ENCODE measurements around the gene SLBP.

SLBP gene

GRCh38 chr4:1754336-1754735 is 42.2 kb upstream of the SLBP start:
- no peaks in the 10 kb centered on the region for H3K4me1 ChIP-seq (ENCODE audit: control insufficient read depth, insufficient read depth, low read length)
- H3K9ac ChIP-seq (ENCODE audit: low read length) = no peak overlapping the region
- H3K36me3 ChIP-seq (ENCODE audit: control insufficient read depth, insufficient read depth, low read length, severe bottlenecking) = no peaks in the 10 kb centered on the region
- no peak overlapping the region for H3K4me3 ChIP-seq (ENCODE audit: low read length)
- peaks cover 3% of the 10 kb centered on the region for H3K27me3 ChIP-seq (replicated peaks; ENCODE audit: control insufficient read depth, insufficient read depth, low read length)
- H3K9me3 ChIP-seq (ENCODE audit: control insufficient read depth, low read length) = no peaks in the 10 kb centered on the region
- DNase-seq (ENCODE audit: low read depth) = no peak

- H3K9me3 ChIP-seq (ENCODE audit: control insufficient read depth, low read length) = no peaks in the 10 kb centered on the region
- peaks cover 3% of the 10 kb centered on the region for H3K27me3 ChIP-seq (replicated peaks; ENCODE audit: control insufficient read depth, insufficient read depth, low read length)
- no peak for DNase-seq (ENCODE audit: low read depth)
- no peak overlapping the region for H3K9ac ChIP-seq (ENCODE audit: low read length)
- H3K4me3 ChIP-seq (ENCODE audit: low read length) = no peak overlapping the region
- no peaks in the 10 kb centered on the region for H3K4me1 ChIP-seq (ENCODE audit: control insufficient read depth, insufficient read depth, low read length)
- H3K36me3 ChIP-seq (ENCODE audit: control insufficient read depth, insufficient read depth, low read length, severe bottlenecking) = no peaks in the 10 kb centered on the region
Measured at GRCh38 chr4:1753697-1754311, 41.7 kb upstream of the SLBP start.

GRCh38 chr4:1753294-1753696 is 41.2 kb upstream of the SLBP start:
- no peaks in the 10 kb centered on the region for H3K9me3 ChIP-seq (ENCODE audit: control insufficient read depth, low read length)
- no peak overlapping the region for H3K4me3 ChIP-seq (ENCODE audit: low read length)
- H3K36me3 ChIP-seq (ENCODE audit: control insufficient read depth, insufficient read depth, low read length, severe bottlenecking) = no peaks in the 10 kb centered on the region
- no peak overlapping the region for H3K9ac ChIP-seq (ENCODE audit: low read length)
- no peak for DNase-seq (ENCODE audit: low read depth)
- no peaks in the 10 kb centered on the region for H3K4me1 ChIP-seq (ENCODE audit: control insufficient read depth, insufficient read depth, low read length)
- peaks cover 4% of the 10 kb centered on the region for H3K27me3 ChIP-seq (replicated peaks; ENCODE audit: control insufficient read depth, insufficient read depth, low read length)

GRCh38 chr4:1752284-1753041 is 40.3 kb upstream of the SLBP start:
- H3K4me1 ChIP-seq (ENCODE audit: control insufficient read depth, insufficient read depth, low read length) = no peaks in the 10 kb centered on the region
- no peak for DNase-seq (ENCODE audit: low read depth)
- no peak overlapping the region for H3K9ac ChIP-seq (ENCODE audit: low read length)
- peaks cover 7% of the 10 kb centered on the region for H3K27me3 ChIP-seq (replicated peaks; ENCODE audit: control insufficient read depth, insufficient read depth, low read length)
- H3K9me3 ChIP-seq (ENCODE audit: control insufficient read depth, low read length) = no peaks in the 10 kb centered on the region
- H3K36me3 ChIP-seq (ENCODE audit: control insufficient read depth, insufficient read depth, low read length, severe bottlenecking) = no peaks in the 10 kb centered on the region
- no peak overlapping the region for H3K4me3 ChIP-seq (ENCODE audit: low read length)

GRCh38 chr4:1751919-1752283 is 39.8 kb upstream of the SLBP start:
- H3K36me3 ChIP-seq (ENCODE audit: control insufficient read depth, insufficient read depth, low read length, severe bottlenecking) = no peaks in the 10 kb centered on the region
- H3K27me3 ChIP-seq (replicated peaks; ENCODE audit: control insufficient read depth, insufficient read depth, low read length) = peaks cover 7% of the 10 kb centered on the region
- no peaks in the 10 kb centered on the region for H3K9me3 ChIP-seq (ENCODE audit: control insufficient read depth, low read length)
- DNase-seq (ENCODE audit: low read depth) = no peak
- H3K4me3 ChIP-seq (ENCODE audit: low read length) = no peak overlapping the region
- no peak overlapping the region for H3K9ac ChIP-seq (ENCODE audit: low read length)
- no peaks in the 10 kb centered on the region for H3K4me1 ChIP-seq (ENCODE audit: control insufficient read depth, insufficient read depth, low read length)

GRCh38 chr4:1751155-1751918 is 39.2 kb upstream of the SLBP start:
- H3K4me3 ChIP-seq (ENCODE audit: low read length) = no peak overlapping the region
- H3K9me3 ChIP-seq (ENCODE audit: control insufficient read depth, low read length) = no peaks in the 10 kb centered on the region
- H3K27me3 ChIP-seq (replicated peaks; ENCODE audit: control insufficient read depth, insufficient read depth, low read length) = peaks cover 7% of the 10 kb centered on the region
- no peaks in the 10 kb centered on the region for H3K36me3 ChIP-seq (ENCODE audit: control insufficient read depth, insufficient read depth, low read length, severe bottlenecking)
- DNase-seq (ENCODE audit: low read depth) = no peak
- H3K9ac ChIP-seq (ENCODE audit: low read length) = no peak overlapping the region
- no peaks in the 10 kb centered on the region for H3K4me1 ChIP-seq (ENCODE audit: control insufficient read depth, insufficient read depth, low read length)

GRCh38 chr4:1750381-1751154 is 38.4 kb upstream of the SLBP start:
- H3K9ac ChIP-seq (ENCODE audit: low read length) = no peak overlapping the region
- no peaks in the 10 kb centered on the region for H3K9me3 ChIP-seq (ENCODE audit: control insufficient read depth, low read length)
- DNase-seq (ENCODE audit: low read depth) = no peak
- H3K4me1 ChIP-seq (ENCODE audit: control insufficient read depth, insufficient read depth, low read length) = no peaks in the 10 kb centered on the region
- peaks cover 7% of the 10 kb centered on the region for H3K27me3 ChIP-seq (replicated peaks; ENCODE audit: control insufficient read depth, insufficient read depth, low read length)
- no peak overlapping the region for H3K4me3 ChIP-seq (ENCODE audit: low read length)
- no peaks in the 10 kb centered on the region for H3K36me3 ChIP-seq (ENCODE audit: control insufficient read depth, insufficient read depth, low read length, severe bottlenecking)

GRCh38 chr4:1749826-1750225 is 37.7 kb upstream of the SLBP start:
- Histone ChIP-seq H3K9ac (ENCODE audit: low read length) (no peak overlapping the region), H3K36me3 (ENCODE audit: control insufficient read depth, insufficient read depth, low read length, severe bottlenecking) (no peaks in the 10 kb centered on the region)

GRCh38 chr4:1749370-1749769 is 37.3 kb upstream of the SLBP start:
- no peak overlapping the region for H3K9ac ChIP-seq (ENCODE audit: low read length)
- H3K4me1 ChIP-seq (ENCODE audit: control insufficient read depth, insufficient read depth, low read length) = no peaks in the 10 kb centered on the region
- no peak for DNase-seq (ENCODE audit: low read depth)
- H3K36me3 ChIP-seq (ENCODE audit: control insufficient read depth, insufficient read depth, low read length, severe bottlenecking) = no peaks in the 10 kb centered on the region
- H3K9me3 ChIP-seq (ENCODE audit: control insufficient read depth, low read length) = no peaks in the 10 kb centered on the region
- no peak overlapping the region for H3K4me3 ChIP-seq (ENCODE audit: low read length)
- H3K27me3 ChIP-seq (replicated peaks; ENCODE audit: control insufficient read depth, insufficient read depth, low read length) = peaks cover 7% of the 10 kb centered on the region

More at GRCh38 chr4:1749826-1750225, 37.7 kb upstream of the SLBP start:
- DNase-seq (ENCODE audit: low read depth) = no peak
- Histone ChIP-seq H3K9me3 (ENCODE audit: control insufficient read depth, low read length) (no peaks in the 10 kb centered on the region), H3K27me3 (replicated peaks; ENCODE audit: control insufficient read depth, insufficient read depth, low read length) (peaks cover 7% of the 10 kb centered on the region), H3K4me1 (ENCODE audit: control insufficient read depth, insufficient read depth, low read length) (no peaks in the 10 kb centered on the region), H3K4me3 (ENCODE audit: low read length) (no peak overlapping the region)

- Histone ChIP-seq H3K9me3 (ENCODE audit: control insufficient read depth, low read length) (no peaks in the 10 kb centered on the region), H3K36me3 (ENCODE audit: control insufficient read depth, insufficient read depth, low read length, severe bottlenecking) (no peaks in the 10 kb centered on the region), H3K4me1 (ENCODE audit: control insufficient read depth, insufficient read depth, low read length) (no peaks in the 10 kb centered on the region), H3K27me3 (replicated peaks; ENCODE audit: control insufficient read depth, insufficient read depth, low read length) (peaks cover 4% of the 10 kb centered on the region), H3K4me3 (ENCODE audit: low read length) (no peak overlapping the region), H3K9ac (ENCODE audit: low read length) (no peak overlapping the region)
- peak; percentile 80 for DNase-seq (ENCODE audit: low read depth)
Measured at GRCh38 chr4:1748465-1748995, 36.4 kb upstream of the SLBP start.

- no peak for DNase-seq (ENCODE audit: low read depth)
- Histone ChIP-seq H3K27me3 (replicated peaks; ENCODE audit: control insufficient read depth, insufficient read depth, low read length) (peaks cover 4% of the 10 kb centered on the region), H3K4me3 (ENCODE audit: low read length) (no peak overlapping the region), H3K36me3 (ENCODE audit: control insufficient read depth, insufficient read depth, low read length, severe bottlenecking) (no peaks in the 10 kb centered on the region), H3K9ac (ENCODE audit: low read length) (no peak overlapping the region), H3K9me3 (ENCODE audit: control insufficient read depth, low read length) (no peaks in the 10 kb centered on the region), H3K4me1 (ENCODE audit: control insufficient read depth, insufficient read depth, low read length) (no peaks in the 10 kb centered on the region)
Measured at GRCh38 chr4:1747603-1747967, 35.5 kb upstream of the SLBP start.

Data from adipocyte (in vitro differentiated cells).